SIG-M5 treated with dmso at 0.1 percent for 504 hours (cell line): Measurements from ENCODE around the gene CROCC2.

Source experiments
- DNase-seq: peaks from one replicate; lab custom pipeline; 2025; ENCODE audit not compliant: unreplicated experiment; lab: John Stamatoyannopoulos, UW

Gene CROCC2

GRCh38 chr2:240955306-240956170 lies 49.4 kb downstream of the CROCC2 start:
- DNase-seq = no peak

DNA sequence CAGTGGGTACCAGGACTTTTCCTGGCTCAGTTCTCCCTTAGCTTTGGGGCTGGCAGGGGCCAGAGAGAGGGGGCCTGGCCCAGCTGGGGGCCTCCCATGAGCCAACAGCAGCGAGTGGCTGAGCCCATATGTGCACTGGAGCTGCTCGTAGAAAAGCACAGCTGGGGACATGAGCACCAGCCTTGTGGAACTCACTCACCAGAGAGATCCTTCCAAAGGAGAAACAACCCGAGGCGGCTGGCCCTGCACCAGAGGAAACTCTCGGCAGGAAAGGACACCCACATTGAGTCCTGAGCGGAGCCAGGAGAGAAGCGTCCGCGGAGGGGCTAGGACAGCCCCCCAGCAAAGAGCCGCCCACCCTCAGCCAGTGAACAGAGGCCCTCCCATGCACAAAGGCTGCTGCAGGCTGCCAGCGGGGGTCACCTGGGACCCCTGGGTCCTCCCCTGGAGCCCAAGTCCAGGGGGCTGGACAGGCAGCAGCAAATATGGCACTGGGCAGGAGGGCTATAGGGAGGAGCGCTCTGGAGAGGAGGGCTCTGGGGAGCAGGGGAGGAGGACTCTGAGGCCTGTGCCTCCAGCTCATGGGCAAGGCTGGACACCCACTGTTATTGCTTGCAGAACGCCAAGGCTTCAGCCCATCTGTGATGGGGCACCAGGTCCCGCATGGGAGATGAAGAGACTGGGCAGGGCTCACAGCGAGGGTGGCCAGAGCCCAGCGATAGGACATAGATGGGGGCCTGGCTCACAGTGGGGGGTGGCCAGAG lies 50.2 kb downstream of the CROCC2 start:
- no peak for DNase-seq

DNA sequence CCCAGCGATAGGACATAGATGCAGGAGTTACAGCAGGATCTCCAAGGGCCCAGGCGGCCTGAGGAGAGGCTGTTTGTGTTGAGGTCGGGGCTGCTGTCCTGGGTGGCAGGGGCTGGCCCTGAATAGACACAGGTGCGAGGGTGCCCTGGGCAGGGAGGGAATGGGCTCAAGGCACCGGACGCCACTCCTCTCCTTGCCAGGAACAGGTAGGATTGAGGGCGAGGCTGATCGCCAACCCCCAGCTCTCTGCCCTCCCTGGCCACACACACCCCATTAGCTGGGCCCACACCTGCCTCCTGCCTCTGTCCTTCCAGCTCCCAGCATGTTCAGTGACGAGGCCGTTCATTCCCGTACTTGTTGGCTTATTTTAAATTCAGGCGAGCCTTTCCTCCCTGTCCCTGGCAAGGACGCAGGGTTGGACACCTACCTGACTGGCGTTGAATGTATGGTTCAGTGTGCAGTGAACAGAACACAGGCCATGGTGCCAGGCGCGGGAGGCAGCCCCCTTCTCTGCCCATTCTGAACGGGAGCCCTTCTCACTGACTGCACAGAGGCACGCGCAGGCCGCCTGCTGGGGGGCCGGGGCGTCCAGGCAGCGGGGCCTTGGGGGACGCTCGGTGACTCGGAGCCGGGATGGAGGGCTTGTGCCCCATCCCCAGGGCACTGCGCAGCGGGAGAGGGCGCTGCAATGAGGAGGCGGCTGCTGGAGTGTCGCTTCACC lies 51.0 kb downstream of the CROCC2 start:
- no peak for DNase-seq

- DNase-seq = no peak
Observed at GRCh38 chr2:240957656-240958365, 51.7 kb downstream of the CROCC2 start.

GRCh38 chr2:240958366-240959213 lies 52.5 kb downstream of the CROCC2 start:
- no peak for DNase-seq

- DNase-seq = no peak
Observed at GRCh38 chr2:240959214-240959940, 53.2 kb downstream of the CROCC2 start.

- DNase-seq = no peak
Observed at GRCh38 chr2:240959941-240960308, 53.8 kb downstream of the CROCC2 start.

DNA sequence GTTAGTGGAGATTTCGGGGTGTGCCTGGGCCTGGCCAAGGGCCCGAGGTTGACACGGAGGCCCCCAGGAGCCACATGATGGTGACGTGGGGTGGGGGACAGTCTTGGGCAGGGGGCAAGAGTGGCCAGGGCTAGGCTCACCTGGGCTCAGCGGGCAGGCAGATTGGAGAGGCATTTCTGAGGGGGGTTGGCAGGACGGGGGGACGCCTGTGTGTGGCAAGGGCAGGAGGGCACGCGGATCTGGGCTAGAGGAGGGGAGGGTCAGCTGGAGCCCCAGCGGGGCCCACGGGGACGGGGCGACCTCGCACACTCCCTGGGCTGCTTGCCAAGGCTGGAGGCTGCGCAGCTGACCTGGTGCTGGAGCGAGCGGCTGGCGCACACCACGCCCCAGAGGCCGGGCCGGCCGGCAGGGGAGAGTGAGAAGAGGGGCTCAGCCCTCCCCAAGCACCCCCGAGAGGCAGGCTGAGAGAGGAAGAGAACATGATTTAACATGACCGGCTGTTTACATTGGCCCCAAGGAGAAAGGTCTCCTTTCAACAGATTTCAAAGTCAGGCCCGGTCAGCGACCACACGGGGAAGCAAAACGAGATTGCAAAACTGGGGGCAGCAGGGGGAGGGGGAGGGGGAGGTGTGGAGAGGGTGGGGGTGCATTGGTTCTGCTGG lies 54.3 kb downstream of the CROCC2 start:
- DNase-seq = peak; percentile 10

DNA sequence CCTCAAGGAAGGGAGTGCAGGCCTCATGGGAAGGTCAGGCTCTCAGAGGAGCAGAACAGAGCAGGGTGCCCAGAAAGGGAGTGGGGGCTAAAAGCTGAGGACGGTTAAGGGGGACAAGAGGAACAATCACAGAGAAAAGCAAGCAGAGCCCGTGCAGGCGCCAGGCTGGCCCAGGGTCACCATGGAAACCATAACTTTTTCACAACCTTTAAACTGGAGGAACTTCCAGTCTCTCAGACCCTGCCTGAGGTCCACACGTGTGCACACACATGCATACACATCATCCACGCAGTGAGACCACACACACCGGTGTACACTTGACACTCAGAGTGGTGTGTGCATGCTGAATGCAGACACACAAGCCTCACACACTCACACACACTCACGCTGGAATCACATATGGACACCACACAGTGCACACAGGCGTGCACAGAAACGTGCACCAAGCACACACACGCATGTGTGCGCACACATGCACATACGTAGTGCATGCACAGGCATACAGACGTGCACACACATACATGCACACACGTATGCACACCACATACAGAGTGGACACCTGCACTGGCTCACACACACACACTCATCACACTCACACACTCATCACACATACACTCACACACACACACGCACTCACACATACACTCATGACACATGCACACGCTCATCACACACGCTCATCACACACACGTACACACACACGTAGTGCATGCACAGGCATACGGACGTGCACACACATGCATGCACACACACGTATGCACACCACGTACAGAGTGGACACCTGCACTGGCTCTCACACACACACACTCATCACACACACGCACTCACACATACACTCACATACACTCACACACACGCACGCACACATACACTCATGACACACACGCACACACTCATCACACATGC lies 55.1 kb downstream of the CROCC2 start:
- DNase-seq = no peak

DNA sequence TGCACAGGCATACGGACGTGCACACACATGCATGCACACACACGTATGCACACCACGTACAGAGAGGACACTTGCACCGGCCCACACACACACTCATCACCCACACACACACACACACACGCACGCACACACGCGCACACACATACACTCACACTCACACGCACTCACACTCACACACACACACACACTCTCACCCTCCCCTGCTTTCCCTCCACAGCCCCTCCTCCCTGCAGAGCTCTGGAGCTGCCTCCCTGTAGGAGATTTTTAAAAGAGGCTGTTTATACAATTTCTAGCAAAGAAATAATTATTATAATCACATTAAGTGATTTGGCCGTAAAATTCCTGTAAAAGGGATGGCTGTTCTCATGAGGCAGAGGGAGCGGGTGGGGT lies 55.8 kb downstream of the CROCC2 start:
- no peak for DNase-seq

DNA sequence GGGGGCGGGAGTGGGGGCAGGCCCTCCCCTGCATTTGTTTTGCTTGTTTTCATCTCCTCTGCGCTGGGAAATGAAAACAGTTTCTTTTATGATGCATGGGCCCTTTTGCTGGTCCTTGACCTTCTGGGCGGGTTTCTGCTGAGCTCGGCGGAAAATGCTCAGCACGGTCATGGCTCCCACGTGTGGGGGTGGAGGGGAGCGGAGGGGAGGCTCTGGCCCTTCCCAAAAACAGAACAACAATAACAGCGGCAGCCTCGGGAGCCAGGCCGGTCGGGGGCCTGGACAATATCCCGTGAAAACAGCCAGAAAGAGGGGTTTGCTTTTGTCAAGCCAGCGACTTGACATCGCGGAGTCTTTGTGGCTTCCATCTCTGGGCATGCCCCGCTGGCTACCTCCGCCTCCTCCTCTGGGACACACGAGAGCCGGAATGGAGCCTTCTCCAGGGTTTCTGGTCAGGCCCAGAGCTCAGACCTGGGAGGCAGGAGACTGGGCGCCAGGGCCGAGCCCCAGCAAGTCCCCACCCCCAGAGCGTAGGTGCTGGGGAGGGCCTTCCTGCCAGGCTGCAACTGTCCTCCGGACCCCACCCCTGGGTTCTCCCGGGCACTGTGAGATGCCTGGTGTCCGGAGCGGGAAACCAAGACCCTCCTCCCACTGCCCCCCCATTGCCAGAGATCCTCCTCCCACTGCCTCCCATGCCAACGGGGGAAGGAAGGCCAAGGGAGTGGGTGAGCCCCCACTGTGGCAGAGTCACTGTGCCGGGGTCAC lies 56.3 kb downstream of the CROCC2 start:
- DNase-seq = no peak

DNA sequence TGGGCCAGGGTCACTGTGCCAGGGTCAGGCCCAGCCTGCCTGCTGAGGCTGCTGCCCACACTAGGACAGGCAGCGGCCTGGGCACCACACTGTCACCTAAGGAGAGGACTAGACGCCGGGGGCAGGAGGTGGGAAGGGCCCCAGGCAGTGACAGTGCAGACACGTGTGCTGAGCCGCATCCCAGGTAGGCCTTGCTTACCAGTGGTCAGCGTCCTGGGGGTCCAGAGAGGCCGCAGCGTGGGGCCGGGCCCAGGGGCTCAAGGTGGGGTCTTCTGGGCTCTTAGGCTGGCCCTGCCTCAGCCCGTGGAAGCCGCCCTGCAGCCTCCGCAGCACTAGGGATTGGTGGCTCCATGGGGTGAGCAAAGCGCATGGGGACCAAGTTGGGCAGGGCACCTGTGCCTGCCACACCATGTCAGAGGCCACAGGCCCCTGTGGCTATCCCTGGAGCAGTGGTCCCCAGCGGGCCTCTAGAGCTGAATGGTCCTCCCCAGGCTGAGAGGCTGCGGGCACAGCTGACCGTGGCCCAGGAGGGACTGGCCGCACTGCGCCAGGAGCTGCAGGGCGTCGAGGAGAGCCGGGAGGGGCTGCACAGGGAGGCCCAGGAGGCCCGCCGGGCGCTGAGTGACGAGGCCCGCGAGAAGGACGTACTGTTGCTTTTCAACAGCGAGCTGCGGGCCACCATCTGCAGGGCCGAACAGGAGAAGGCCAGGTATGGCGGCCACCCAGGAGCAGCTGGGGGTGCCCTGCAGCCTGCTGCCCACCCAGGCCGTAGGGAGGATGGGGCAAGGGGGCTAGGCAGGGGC lies 57.1 kb downstream of the CROCC2 start:
- DNase-seq = no peak

DNA sequence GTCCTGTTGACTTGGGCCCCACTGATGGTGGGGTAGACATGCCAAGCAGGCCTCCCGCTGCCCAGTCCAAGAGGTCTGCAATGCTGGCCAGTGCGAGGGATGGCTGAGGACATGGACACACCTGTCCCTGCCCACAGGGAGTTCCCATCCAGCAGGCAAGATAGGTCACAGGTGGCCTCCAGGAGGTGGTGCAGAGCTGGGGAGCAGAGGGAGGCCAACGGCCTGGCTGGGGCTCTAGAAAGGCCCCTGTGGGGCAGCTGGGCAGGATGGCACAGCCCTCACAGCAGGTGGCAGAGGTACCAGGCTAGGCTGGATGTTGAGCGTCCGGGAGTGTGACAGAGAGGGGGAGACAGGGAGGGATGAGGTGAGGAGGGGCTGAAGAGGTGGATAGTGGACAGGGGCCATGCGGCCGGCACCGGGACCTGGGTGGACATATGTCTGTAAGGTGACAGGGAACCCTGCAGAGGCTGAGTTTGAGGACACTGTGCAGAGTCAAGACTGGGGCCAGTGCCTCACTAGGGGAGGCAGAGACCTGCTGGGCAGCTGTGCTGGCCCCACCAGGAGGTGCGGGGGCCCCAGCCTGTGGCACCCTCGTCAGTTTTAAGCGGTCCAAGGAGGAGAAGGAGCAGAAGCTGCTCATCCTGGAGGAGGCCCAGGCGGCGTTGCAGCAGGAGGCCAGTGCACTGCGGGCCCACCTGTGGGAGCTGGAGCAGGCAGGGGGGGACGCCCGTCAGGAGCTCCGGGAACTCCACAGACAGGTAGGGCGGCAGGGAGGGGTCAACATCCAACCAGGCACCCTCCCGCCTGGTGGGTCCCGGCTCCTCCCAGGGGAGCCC lies 58.0 kb downstream of the CROCC2 start:
- no peak for DNase-seq

DNA sequence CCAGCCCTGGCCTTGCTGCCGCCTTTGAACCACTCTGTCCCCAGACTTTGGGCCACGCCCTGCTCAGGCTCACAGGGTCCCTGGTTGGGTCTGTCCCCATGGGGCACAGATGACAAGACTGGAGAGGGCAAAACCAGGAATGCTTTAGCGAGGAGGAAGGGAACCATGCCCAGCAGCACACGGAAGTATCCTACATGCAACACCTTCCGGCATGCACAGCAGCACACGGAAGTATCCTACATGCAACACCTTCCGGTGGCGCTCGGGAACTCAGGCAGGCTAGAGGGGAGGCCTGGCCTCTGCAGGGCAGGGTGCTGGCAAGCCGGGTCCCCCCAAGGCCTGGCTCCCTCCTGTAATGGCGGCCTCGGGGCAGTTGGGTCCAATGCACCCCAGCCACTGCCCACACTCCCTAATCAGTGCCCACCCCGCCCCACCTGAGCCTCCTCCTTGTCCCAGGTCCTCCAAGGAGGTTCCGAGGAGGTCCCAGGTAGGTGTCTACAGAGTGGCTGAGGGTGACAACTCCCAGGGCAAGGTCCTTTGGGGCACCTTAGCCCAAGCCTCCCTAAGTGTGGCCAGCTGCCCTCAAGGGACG lies 58.7 kb downstream of the CROCC2 start:
- DNase-seq = no peak

- no peak for DNase-seq
Observed at GRCh38 chr2:240965296-240965904, 59.3 kb downstream of the CROCC2 start.
